Stimulated activated CD8-positive, alpha-beta memory T cell treated with anti-CD3 and anti-CD28 coated beads, Interleukin-2, amount 100 ng/mL, for 48 hours (primary cell): ENCODE measurements around the gene FBXL16.

Source experiments
- DNase-seq, 2 donors: peaks; one replicate each; pipeline ENCODE4 v3.0.0-alpha.2; 2020; ENCODE audit warnings: low read depth in 2 of 2

FBXL16 gene

DNA sequence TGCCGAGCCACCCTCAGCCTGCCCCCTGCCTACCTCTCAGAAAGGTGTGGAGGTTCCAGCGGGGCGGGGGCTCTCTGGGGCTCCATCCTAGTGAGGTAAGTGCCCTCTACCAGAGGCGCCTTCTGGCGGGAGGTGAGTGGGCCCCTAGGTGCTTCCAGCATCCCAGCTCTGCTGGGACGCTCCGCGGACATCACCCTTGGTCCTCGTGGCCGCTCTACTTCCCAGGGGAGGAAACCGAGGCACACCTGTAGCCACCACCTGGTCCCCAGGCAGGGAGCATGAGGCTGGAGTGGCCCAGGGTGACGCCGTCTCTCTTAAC is 62.6 kb downstream of the FBXL16 start:
- DNase-seq, result no peak
